HFFc6 (cell line): ENCODE data around the gene ERFE. TPM values are rescaled to one million over a fixed set of nuclear protein-coding genes. Genes with fewer than 3 reads are reported as not detected.

Experiments used
- DNase-seq: peaks from one replicate; pipeline ENCODE4 v3.0.0-alpha.2; 2018
- H3K27ac Mint-ChIP-seq: 2 replicates; pipeline ENCODE4 v1.8.0; 2020; ENCODE audit warnings: mild to moderate bottlenecking, mixed read lengths
- H3K27me3 Mint-ChIP-seq: 2 replicates; pipeline ENCODE4 v1.8.0; 2021; ENCODE audit warnings: mild to moderate bottlenecking, moderate library complexity, mixed read lengths; ENCODE audit not compliant: insufficient read depth
- H3K36me3 Mint-ChIP-seq: 2 replicates; pipeline ENCODE4 v1.8.0; 2021; ENCODE audit warnings: low read depth, mixed read lengths
- H3K4me1 Mint-ChIP-seq: 2 replicates; pipeline ENCODE4 v1.8.0; 2020; ENCODE audit warnings: low read depth, mixed read lengths
- H3K4me3 Mint-ChIP-seq: 2 replicates; pipeline ENCODE4 v1.8.0; 2020; ENCODE audit warnings: mild to moderate bottlenecking, moderate library complexity, mixed read lengths
- H3K9me3 Mint-ChIP-seq: 2 replicates; pipeline ENCODE4 v1.8.0; 2020; ENCODE audit warnings: mild to moderate bottlenecking, mixed read lengths
- total RNA-seq, 6 experiments: library from RNA; stranded (reverse); fragmentation: NEBNext Ultra II Directional; extraction: Animal tissue kit (Norgen Biotek cat#: 25700); gene quantifications; 2 replicates in 1 of 6; 3 replicates in 5 of 6; pipeline ENCODE4 v1.2.3, GENCODE V29; 2021
- TF ChIP-seq, protein P1 (sequence below): fragments of 200-600 bp; sonication (generic); IDR thresholded peaks from 2 replicates; pipeline ENCODE4 v1.5.0; 2021; ENCODE audit warnings: antibody characterized with exemption, mild to moderate bottlenecking

The ERFE gene
- total RNA-seq, 6 experiments from 2014 or later, result 0.19 to 0.46 (median 0.41) TPM; not detected in 1

DNA sequence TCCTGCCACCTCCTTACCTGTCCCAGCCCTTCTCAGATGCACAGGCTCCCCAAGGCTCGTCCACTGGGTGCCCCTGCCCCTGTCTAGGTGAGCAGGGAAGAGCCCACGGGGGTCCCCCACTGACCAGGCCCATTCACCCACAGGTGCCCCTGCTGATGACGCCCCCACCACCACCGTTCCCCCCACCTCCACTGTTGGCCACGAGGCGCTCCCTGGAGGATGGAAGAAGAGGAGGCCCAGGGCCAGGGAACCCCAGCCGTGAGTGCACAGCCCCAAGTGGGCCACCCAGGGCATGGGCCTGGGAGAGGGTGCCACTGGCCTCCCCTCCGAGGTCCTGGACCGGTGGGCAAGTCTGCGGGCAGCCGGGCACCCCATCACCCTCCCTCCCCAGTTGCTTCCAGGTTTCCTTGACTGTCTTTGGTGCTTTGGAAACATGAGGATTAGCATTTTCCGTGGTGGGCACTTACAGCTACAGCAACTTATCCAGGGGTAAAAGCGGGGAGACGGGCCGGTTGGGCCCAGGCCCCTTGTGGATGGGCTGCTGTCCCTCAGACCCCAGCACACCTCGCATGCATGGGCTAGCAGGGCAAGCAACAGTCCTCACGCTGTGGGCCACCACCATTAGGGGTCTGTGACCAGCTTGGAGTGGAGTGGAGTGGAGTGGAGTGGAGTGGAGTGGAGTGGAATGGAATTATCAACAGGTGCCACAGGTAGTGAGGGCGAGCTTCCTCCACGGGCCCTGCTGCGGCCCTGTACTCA lies 33.5 kb upstream of the ERFE start:
- Mint-ChIP-seq H3K4me1 (no peaks in the 10 kb centered on the region), H3K36me3 (no peaks in the 10 kb centered on the region), H3K27ac (no peak overlapping the region), H3K4me3 (no peak overlapping the region), H3K27me3 (peaks cover 6% of the 10 kb centered on the region), H3K9me3 (no peaks in the 10 kb centered on the region)
- no peak for DNase-seq
- TF ChIP-seq, protein P1, sequence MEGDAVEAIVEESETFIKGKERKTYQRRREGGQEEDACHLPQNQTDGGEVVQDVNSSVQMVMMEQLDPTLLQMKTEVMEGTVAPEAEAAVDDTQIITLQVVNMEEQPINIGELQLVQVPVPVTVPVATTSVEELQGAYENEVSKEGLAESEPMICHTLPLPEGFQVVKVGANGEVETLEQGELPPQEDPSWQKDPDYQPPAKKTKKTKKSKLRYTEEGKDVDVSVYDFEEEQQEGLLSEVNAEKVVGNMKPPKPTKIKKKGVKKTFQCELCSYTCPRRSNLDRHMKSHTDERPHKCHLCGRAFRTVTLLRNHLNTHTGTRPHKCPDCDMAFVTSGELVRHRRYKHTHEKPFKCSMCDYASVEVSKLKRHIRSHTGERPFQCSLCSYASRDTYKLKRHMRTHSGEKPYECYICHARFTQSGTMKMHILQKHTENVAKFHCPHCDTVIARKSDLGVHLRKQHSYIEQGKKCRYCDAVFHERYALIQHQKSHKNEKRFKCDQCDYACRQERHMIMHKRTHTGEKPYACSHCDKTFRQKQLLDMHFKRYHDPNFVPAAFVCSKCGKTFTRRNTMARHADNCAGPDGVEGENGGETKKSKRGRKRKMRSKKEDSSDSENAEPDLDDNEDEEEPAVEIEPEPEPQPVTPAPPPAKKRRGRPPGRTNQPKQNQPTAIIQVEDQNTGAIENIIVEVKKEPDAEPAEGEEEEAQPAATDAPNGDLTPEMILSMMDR, result no peak

DNA sequence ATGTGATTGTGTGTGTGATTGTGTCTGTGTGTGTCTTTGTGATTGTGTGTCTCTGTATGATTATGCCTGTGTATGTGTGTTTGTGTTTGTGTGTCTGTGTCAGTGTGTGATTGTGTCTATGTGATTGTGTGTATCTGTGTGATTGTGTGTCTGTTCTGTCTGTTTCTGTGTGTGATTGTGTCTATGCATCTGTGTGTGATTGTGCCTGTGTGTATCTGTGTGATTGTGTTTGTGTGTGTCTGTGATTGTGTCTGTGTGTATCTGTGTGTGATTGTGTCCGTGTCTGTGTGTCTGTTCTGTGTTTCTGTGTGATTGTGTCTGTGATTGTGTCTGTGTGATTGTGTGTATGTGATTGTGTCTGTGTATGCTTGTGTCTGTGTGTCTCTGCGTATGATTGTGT lies 32.4 kb upstream of the ERFE start:
- no peaks in the 10 kb centered on the region for H3K9me3 Mint-ChIP-seq
- no peaks in the 10 kb centered on the region for H3K4me1 Mint-ChIP-seq
- no peaks in the 10 kb centered on the region for H3K36me3 Mint-ChIP-seq
- no peak for DNase-seq
- no peak overlapping the region for H3K4me3 Mint-ChIP-seq
- H3K27ac Mint-ChIP-seq, result no peak overlapping the region
- H3K27me3 Mint-ChIP-seq, result peaks cover 6% of the 10 kb centered on the region
- TF ChIP-seq, protein P1, result no peak

DNA sequence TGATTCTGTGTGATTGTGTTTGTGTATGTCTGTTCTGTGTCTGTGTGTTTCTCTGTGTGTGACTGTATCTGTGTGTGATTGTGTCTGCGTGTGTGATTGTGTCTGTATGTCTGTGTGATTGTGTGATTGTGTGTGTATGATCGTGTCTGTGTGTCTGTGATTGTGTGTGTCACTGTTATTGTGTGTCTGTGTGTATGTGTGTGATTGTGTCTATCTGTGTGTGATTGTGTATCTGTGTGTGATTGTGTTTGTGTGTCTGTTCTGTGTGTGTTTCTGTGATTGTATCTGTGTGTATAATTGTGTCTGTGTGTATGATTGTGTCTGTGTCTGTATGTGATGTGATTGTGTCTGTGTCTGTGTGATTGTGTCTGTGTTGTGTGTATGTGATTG lies 32.0 kb upstream of the ERFE start:
- Mint-ChIP-seq H3K4me3 (no peak overlapping the region), H3K4me1 (no peaks in the 10 kb centered on the region), H3K9me3 (no peaks in the 10 kb centered on the region), H3K27ac (no peak overlapping the region), H3K27me3 (peaks cover 5% of the 10 kb centered on the region), H3K36me3 (no peaks in the 10 kb centered on the region)
- no peak for DNase-seq
- TF ChIP-seq, protein P1, result no peak

DNA sequence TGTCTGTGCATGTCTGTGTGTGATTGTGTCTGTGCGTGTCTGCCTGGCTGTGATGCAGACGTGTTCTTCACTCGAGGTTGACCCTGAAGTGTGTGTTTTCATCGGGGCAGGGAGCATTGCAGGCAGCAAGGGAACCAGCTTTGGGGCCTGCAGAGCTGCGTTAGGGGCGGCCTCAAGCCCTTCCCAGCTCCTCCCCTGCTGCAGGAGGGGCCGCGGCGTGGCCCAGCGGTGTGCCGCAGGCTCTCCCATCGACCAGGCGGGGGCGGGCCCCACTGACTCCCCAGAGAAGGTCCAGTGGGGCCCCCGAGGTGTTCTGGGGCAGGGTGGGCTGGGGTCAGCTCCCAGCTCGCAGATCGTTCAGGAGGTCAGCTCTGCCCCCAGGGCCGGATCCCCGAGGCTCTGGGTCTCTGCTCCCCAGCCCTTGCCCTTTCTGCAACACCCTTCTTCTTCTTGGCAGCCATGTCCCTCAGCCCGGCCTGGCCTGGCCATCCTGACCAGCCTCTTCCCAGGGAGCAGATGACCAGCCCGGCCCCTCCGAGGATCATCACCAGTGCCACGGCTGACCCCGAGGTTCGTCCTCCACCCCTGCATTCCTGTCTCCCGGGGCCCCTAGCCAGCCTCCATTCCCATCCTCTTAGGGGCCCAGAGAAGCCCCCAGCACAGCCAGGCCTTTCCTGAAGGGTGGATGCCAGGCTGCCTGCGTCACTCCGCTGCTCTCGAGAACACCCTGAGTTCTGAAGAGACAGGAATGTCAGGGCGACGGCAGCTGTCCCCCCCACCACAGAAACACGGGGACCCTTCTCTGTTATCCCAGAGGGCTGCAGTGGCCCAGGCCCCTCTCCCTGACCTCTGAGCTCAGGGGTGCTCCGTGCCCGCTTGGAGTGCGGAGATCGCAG lies 31.4 kb upstream of the ERFE start:
- TF ChIP-seq, protein P1, result peak; percentile 34
- peak; percentile 33 for DNase-seq
- Mint-ChIP-seq H3K36me3 (no peaks in the 10 kb centered on the region), H3K27ac (no peak overlapping the region), H3K27me3 (peaks cover 1% of the 10 kb centered on the region; the same call in 1 of the 2 replicates), H3K4me3 (peak overlapping the region; percentile 49; the same call in 1 of the 2 replicates), H3K4me1 (no peaks in the 10 kb centered on the region), H3K9me3 (no peaks in the 10 kb centered on the region)

DNA sequence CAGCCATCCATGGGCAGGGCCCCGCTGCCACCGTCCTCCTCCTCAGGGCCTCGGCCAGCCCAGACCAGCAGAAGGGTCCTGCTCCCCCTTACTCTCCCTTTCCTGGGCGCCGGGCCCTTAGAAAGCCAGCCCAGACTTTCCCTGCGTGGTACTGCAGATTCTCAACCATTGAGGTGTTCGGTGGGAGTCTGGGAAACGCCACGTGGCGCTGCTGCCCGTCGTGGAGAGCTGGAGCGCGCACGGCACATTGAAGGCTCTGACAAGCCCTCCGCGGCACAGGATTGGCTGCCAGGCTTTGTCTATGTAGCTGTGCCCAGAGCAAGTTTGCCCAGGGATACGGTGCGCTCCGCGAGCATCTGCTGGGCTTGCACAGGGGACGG lies 30.7 kb upstream of the ERFE start:
- Mint-ChIP-seq H3K9me3 (no peaks in the 10 kb centered on the region), H3K27ac (no peak overlapping the region), H3K27me3 (peaks cover 1% of the 10 kb centered on the region), H3K4me1 (no peaks in the 10 kb centered on the region), H3K36me3 (no peaks in the 10 kb centered on the region), H3K4me3 (no peak overlapping the region; the same call in 1 of the 2 replicates)
- TF ChIP-seq, protein P1, result no peak
- DNase-seq, result no peak
